RWPE2 (cell line): ENCODE measurements around the gene MOK.

ENCODE experiments used
- ATAC-seq: fragments of 200-7000 bp; cut with Tn5 transposase; 3 replicates; pipeline ENCODE4 v1.9.1; 2021; ENCODE audit warnings: low read depth
- DNase-seq: peaks from one replicate; pipeline ENCODE4 v3.0.0-alpha.2; 2020; ENCODE audit warnings: low spot score
- H3K27ac ChIP-seq: fragments of 450-650 bp; 2 replicates; pipeline ENCODE4 v1.5.1; 2017; ENCODE audit warnings: mild to moderate bottlenecking; ENCODE audit not compliant: poor library complexity, severe bottlenecking
- H3K27me3 ChIP-seq: fragments of 250-450 bp; sonication (Bioruptor Pico); 2 replicates; pipeline ENCODE4 v1.5.1; 2021; ENCODE audit warnings: mild to moderate bottlenecking, moderate library complexity; ENCODE audit not compliant: insufficient read depth, poor library complexity, severe bottlenecking
- H3K36me3 ChIP-seq: fragments of 250-450 bp; sonication (Bioruptor Pico); 2 replicates; pipeline ENCODE4 v1.5.1; 2020; ENCODE audit warnings: low read depth, mild to moderate bottlenecking, moderate library complexity
- H3K4me1 ChIP-seq: fragments of 250-450 bp; sonication (Bioruptor Pico); 2 replicates; pipeline ENCODE4 v1.5.1; 2021; ENCODE audit warnings: mild to moderate bottlenecking, moderate library complexity; ENCODE audit not compliant: insufficient read depth, poor library complexity, severe bottlenecking
- H3K4me3 ChIP-seq: fragments of 250-450 bp; sonication (Bioruptor Pico); 2 replicates; pipeline ENCODE4 v1.5.1; 2021; ENCODE audit warnings: mild to moderate bottlenecking, moderate library complexity; ENCODE audit not compliant: severe bottlenecking
- H3K9me3 ChIP-seq: fragments of 250-450 bp; sonication (Bioruptor Pico); 2 replicates; pipeline ENCODE4 v1.5.1; 2021; ENCODE audit warnings: mild to moderate bottlenecking, moderate library complexity; ENCODE audit not compliant: severe bottlenecking
- CTCF ChIP-seq: fragments of 450-650 bp; IDR thresholded peaks from one replicate; pipeline ENCODE4 v1.5.1; 2017; ENCODE audit warnings: mild to moderate bottlenecking, moderate library complexity; ENCODE audit not compliant: poor library complexity, severe bottlenecking

MOK gene

GRCh38 chr14:102182936-102183619, 121.9 kb downstream of the MOK start:
- H3K4me1 ChIP-seq, result peaks cover 27% of the 10 kb centered on the region
- H3K4me3 ChIP-seq, result no peak overlapping the region
- no peaks in the 10 kb centered on the region for H3K27me3 ChIP-seq
- no peaks in the 10 kb centered on the region for H3K36me3 ChIP-seq
- ATAC-seq, result no peak
- no peak for DNase-seq
- H3K27ac ChIP-seq, result no peak overlapping the region
- H3K9me3 ChIP-seq, result no peaks in the 10 kb centered on the region
- TF ChIP-seq CTCF, result no peak

- DNase-seq, result no peak
Observed at GRCh38 chr14:102182190-102182589, 122.8 kb downstream of the MOK start.

GRCh38 chr14:102181187-102181586, 123.8 kb downstream of the MOK start:
- TF ChIP-seq CTCF, result no peak
- Histone ChIP-seq H3K4me1 (peaks cover 14% of the 10 kb centered on the region), H3K27me3 (no peaks in the 10 kb centered on the region), H3K4me3 (no peak overlapping the region), H3K36me3 (no peaks in the 10 kb centered on the region), H3K27ac (no peak overlapping the region), H3K9me3 (no peaks in the 10 kb centered on the region)
- ATAC-seq (no peak), DNase-seq (no peak)

More at GRCh38 chr14:102182190-102182589, 122.8 kb downstream of the MOK start:
- Histone ChIP-seq H3K27ac (no peak overlapping the region), H3K27me3 (no peaks in the 10 kb centered on the region), H3K4me3 (no peak overlapping the region), H3K4me1 (peaks cover 22% of the 10 kb centered on the region), H3K9me3 (no peaks in the 10 kb centered on the region), H3K36me3 (no peaks in the 10 kb centered on the region)
- ATAC-seq, result peak; percentile 51
- no peak for TF ChIP-seq CTCF

GRCh38 chr14:102180248-102180998, 124.5 kb downstream of the MOK start:
- DNase-seq, result no peak
- Histone ChIP-seq H3K4me3 (no peak overlapping the region), H3K27me3 (no peaks in the 10 kb centered on the region), H3K27ac (no peak overlapping the region), H3K9me3 (no peaks in the 10 kb centered on the region), H3K4me1 (peaks cover 13% of the 10 kb centered on the region), H3K36me3 (no peaks in the 10 kb centered on the region)
- no peak for ATAC-seq
- TF ChIP-seq CTCF, result no peak
